Activated T-helper 1 cell treated with anti-CD3 and anti-CD28 coated beads, Interleukin-12 subunit alpha, Interleukin-12 subunit beta, Interleukin-2, Interleukin-4 antibody, amounts not matched to agents 30 ng/mL and 10 ng/mL and 1 ng/mL, durations not matched to agents 14 hours and 24 hours and 36 hours (primary cell): ENCODE data around the gene TACC3. TPM values are rescaled to one million over a fixed set of nuclear protein-coding genes. Genes with fewer than 3 reads are reported as not detected.

Experiments
- DNase-seq: peaks from one replicate; pipeline ENCODE4 v3.0.0; 2021; ENCODE audit warnings: low spot score
- H3K27ac Mint-ChIP-seq: one replicate; pipeline ENCODE4 v1.8.0; 2021; ENCODE audit warnings: mild to moderate bottlenecking, mixed read lengths
- H3K27me3 Mint-ChIP-seq: one replicate; pipeline ENCODE4 v1.8.0; 2022; ENCODE audit warnings: mild to moderate bottlenecking, moderate library complexity, mixed read lengths; ENCODE audit not compliant: insufficient read depth
- H3K36me3 Mint-ChIP-seq: one replicate; pipeline ENCODE4 v1.8.0; 2021; ENCODE audit warnings: low read depth, mixed read lengths
- H3K4me1 Mint-ChIP-seq: one replicate; pipeline ENCODE4 v1.8.0; 2021; ENCODE audit warnings: low read depth, mixed read lengths
- H3K4me3 Mint-ChIP-seq: one replicate; pipeline ENCODE4 v1.8.0; 2021; ENCODE audit warnings: mild to moderate bottlenecking, moderate library complexity, mixed read lengths
- H3K9me3 Mint-ChIP-seq: one replicate; pipeline ENCODE4 v1.8.0; 2021; ENCODE audit warnings: mixed read lengths
- intact Hi-C: fragments of 100-400 bp; cut with micrococcal nuclease; formaldehyde crosslinking; loops from one replicate; pipeline ENCODE4 v1.15.1; 2024
- total RNA-seq: library from RNA; stranded (reverse); gene quantifications from 2 replicates; pipeline ENCODE4 v1.2.3, GENCODE V29; 2022

Gene TACC3
- total RNA-seq, 1 donor from 2014 or later: 134 TPM

- no peak for DNase-seq
- H3K4me3 Mint-ChIP-seq: no peak overlapping the region
- intact Hi-C loops: no loop called here
- H3K4me1 Mint-ChIP-seq: no peaks in the 10 kb centered on the region
- H3K27ac Mint-ChIP-seq: no peak overlapping the region
- no peaks in the 10 kb centered on the region for H3K27me3 Mint-ChIP-seq
- H3K9me3 Mint-ChIP-seq: peaks cover 10% of the 10 kb centered on the region
- peaks cover 62% of the 10 kb centered on the region for H3K36me3 Mint-ChIP-seq
These were observed 13.9 kb downstream of the TACC3 start for GRCh38 chr4:1735215-1735614.

DNA sequence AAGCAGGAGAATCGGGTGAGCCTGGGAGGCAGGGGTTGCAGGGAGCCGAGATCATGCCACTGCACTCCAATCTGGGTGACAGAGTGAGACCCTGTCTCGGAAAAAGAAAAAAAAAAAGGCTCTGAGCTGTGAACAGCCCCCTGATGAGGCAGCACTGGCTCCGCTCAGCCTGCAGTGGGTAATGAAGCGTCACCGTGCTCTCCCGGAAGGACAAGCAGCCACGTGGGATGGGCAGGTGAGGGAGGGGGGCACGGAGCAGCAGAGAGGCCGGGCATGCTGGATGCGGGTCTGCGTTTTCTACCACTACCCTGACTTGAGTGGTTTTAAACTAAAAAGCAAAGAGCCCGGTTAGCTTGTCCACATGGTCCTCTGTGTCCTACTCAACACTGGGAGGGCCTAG lies 15.5 kb downstream of the TACC3 start:
- Mint-ChIP-seq H3K4me3 (no peak overlapping the region), H3K4me1 (no peaks in the 10 kb centered on the region), H3K9me3 (peaks cover 10% of the 10 kb centered on the region), H3K27me3 (no peaks in the 10 kb centered on the region), H3K36me3 (peaks cover 66% of the 10 kb centered on the region), H3K27ac (no peak overlapping the region)
- intact Hi-C loops: no loop called here
- DNase-seq: no peak

DNA sequence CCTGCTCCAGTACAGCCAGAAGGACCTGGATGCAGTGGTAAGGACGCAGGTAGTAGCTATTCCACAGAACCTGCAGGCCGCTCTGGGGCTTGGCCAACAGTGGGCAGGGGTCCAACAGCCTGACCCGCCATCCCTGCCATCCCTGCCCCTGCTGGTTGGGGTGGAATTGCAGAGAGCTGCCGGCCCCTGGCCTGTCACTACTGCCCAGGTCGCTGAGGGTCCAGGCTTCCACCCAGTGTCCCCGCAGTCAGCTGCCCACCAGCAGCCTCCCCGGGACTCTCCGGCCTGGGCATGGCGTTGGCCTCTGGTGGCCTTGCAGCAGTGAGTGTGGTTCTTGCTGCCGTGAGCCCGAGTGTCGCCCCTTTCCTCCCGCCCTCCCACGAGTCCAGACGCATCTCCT lies 16.3 kb downstream of the TACC3 start:
- no peak for DNase-seq
- peaks cover 70% of the 10 kb centered on the region for H3K36me3 Mint-ChIP-seq
- intact Hi-C loops: no loop called here
- H3K9me3 Mint-ChIP-seq: peaks cover 10% of the 10 kb centered on the region
- H3K4me3 Mint-ChIP-seq: no peak overlapping the region
- H3K4me1 Mint-ChIP-seq: no peaks in the 10 kb centered on the region
- no peak overlapping the region for H3K27ac Mint-ChIP-seq
- H3K27me3 Mint-ChIP-seq: no peaks in the 10 kb centered on the region

GRCh38 chr4:1738410-1738809 lies 17.1 kb downstream of the TACC3 start:
- peaks cover 64% of the 10 kb centered on the region for H3K36me3 Mint-ChIP-seq
- peaks cover 10% of the 10 kb centered on the region for H3K9me3 Mint-ChIP-seq
- no peaks in the 10 kb centered on the region for H3K4me1 Mint-ChIP-seq
- no peak for DNase-seq
- no peaks in the 10 kb centered on the region for H3K27me3 Mint-ChIP-seq
- intact Hi-C loops: no loop called here
- H3K4me3 Mint-ChIP-seq: no peak overlapping the region
- H3K27ac Mint-ChIP-seq: no peak overlapping the region

DNA sequence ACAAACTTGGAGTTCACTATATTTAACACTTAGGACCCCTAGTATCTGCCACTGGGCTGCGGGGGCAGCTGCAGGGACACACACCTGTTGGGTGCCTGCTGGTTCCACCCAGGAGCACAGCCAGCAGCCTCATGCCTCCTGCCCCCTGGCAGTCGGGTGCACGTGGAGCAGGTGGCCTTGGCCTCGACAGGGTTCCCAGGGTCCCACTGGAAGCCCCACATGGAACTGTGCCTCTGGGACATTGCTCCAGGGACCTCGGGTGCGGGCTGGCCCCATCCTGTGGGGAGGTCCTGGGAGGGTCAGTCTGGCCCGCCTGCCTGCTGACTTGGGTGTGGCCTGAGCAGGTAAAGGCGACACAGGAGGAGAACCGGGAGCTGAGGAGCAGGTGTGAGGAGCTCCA lies 18.0 kb downstream of the TACC3 start:
- H3K4me1 Mint-ChIP-seq: no peaks in the 10 kb centered on the region

DNA sequence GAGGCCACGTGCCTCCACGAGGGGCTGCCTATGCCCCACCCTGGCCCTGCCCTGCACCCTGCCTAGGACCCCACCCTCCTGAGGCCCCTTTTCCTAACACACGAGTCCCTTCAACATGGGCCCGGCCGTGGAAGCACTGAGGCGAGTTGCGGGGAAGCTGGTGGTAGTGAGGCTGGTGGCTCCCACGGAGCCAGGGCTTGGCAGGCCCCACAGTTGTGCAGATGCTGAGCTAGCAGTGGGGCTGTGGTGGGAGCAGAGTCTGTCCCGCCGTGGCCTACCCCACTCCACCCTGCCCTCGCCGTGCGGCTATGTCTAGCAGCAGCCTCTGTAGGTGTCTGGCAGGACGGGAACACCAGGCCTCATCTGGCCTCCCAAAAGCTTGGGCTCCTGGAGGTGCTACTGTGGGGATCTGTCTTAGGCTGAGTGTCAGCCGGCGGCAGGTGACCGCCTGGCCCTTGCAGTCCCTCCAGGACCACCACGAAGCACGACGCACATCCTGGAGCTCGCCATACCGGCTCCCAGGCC lies 18.8 kb downstream of the TACC3 start:
- peaks cover 66% of the 10 kb centered on the region for H3K36me3 Mint-ChIP-seq
- no peaks in the 10 kb centered on the region for H3K27me3 Mint-ChIP-seq
- peaks cover 10% of the 10 kb centered on the region for H3K9me3 Mint-ChIP-seq
- no peak overlapping the region for H3K27ac Mint-ChIP-seq
- intact Hi-C loops: no loop called here
- no peaks in the 10 kb centered on the region for H3K4me1 Mint-ChIP-seq
- no peak for DNase-seq
- H3K4me3 Mint-ChIP-seq: no peak overlapping the region

More for the DNA sequence above, 18.0 kb downstream of the TACC3 start:
- no peak for DNase-seq
- Mint-ChIP-seq H3K27me3 (no peaks in the 10 kb centered on the region), H3K4me3 (no peak overlapping the region), H3K9me3 (peaks cover 10% of the 10 kb centered on the region), H3K36me3 (peaks cover 65% of the 10 kb centered on the region), H3K27ac (no peak overlapping the region)
- intact Hi-C loops: no loop called here

- intact Hi-C loops: no loop called here
- Mint-ChIP-seq H3K27me3 (no peaks in the 10 kb centered on the region), H3K4me1 (no peaks in the 10 kb centered on the region), H3K4me3 (no peak overlapping the region), H3K9me3 (peaks cover 10% of the 10 kb centered on the region), H3K27ac (no peak overlapping the region), H3K36me3 (peaks cover 58% of the 10 kb centered on the region)
- DNase-seq: no peak
These were observed 19.9 kb downstream of the TACC3 start for GRCh38 chr4:1741208-1741607.

- Mint-ChIP-seq H3K9me3 (peaks cover 4% of the 10 kb centered on the region), H3K4me3 (no peak overlapping the region), H3K27me3 (no peaks in the 10 kb centered on the region), H3K27ac (no peak overlapping the region), H3K36me3 (peaks cover 37% of the 10 kb centered on the region), H3K4me1 (no peaks in the 10 kb centered on the region)
- intact Hi-C loops: no loop called here
- DNase-seq: no peak
These were observed 22.2 kb downstream of the TACC3 start for GRCh38 chr4:1743551-1743950.

DNA sequence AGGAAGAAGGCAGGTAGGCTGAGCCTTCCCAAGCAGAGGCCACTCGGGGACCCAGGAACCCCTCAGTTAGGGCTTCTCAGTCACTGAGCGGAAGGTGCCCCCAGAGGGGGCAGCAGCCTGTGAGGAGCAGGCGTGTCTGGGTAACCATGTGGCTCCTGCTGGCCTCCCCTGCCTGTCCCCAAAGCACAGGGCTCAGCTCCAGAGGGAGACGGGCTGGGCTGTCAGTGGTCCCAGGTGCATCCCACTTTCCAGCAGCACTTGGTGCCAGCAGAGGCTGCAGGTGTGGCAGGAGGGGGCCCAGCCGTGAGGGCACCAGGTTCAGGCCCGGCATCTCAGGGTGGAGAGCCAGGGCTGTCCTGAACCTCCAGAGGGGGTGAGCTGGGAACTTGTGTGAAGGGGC lies 22.7 kb downstream of the TACC3 start:
- Mint-ChIP-seq H3K9me3 (no peaks in the 10 kb centered on the region), H3K27ac (no peak overlapping the region), H3K36me3 (peaks cover 33% of the 10 kb centered on the region)

GRCh38 chr4:1744552-1744951 lies 23.2 kb downstream of the TACC3 start:
- Mint-ChIP-seq H3K27me3 (no peaks in the 10 kb centered on the region), H3K9me3 (no peaks in the 10 kb centered on the region), H3K27ac (no peak overlapping the region), H3K4me1 (no peaks in the 10 kb centered on the region), H3K4me3 (no peak overlapping the region), H3K36me3 (peaks cover 29% of the 10 kb centered on the region)
- intact Hi-C loops: no loop called here
- DNase-seq: no peak

More for the DNA sequence above, 22.7 kb downstream of the TACC3 start:
- intact Hi-C loops: no loop called here
- no peaks in the 10 kb centered on the region for H3K4me1 Mint-ChIP-seq
- no peak for DNase-seq
- H3K4me3 Mint-ChIP-seq: no peak overlapping the region
- H3K27me3 Mint-ChIP-seq: no peaks in the 10 kb centered on the region

GRCh38 chr4:1745165-1745564 lies 23.8 kb downstream of the TACC3 start:
- no peaks in the 10 kb centered on the region for H3K27me3 Mint-ChIP-seq
- H3K4me1 Mint-ChIP-seq: no peaks in the 10 kb centered on the region
- DNase-seq: no peak
- H3K4me3 Mint-ChIP-seq: no peak overlapping the region
- H3K27ac Mint-ChIP-seq: no peak overlapping the region
- H3K36me3 Mint-ChIP-seq: peaks cover 29% of the 10 kb centered on the region
- intact Hi-C loops: no loop called here
- H3K9me3 Mint-ChIP-seq: no peaks in the 10 kb centered on the region

GRCh38 chr4:1745697-1746096 lies 24.4 kb downstream of the TACC3 start:
- Mint-ChIP-seq H3K27me3 (no peaks in the 10 kb centered on the region), H3K4me3 (no peak overlapping the region), H3K36me3 (peaks cover 27% of the 10 kb centered on the region), H3K27ac (no peak overlapping the region), H3K9me3 (no peaks in the 10 kb centered on the region), H3K4me1 (no peaks in the 10 kb centered on the region)
- no peak for DNase-seq
- intact Hi-C loops: no loop called here

GRCh38 chr4:1746265-1746691 lies 25.0 kb downstream of the TACC3 start:
- peaks cover 24% of the 10 kb centered on the region for H3K36me3 Mint-ChIP-seq
- H3K4me3 Mint-ChIP-seq: no peak overlapping the region
- H3K4me1 Mint-ChIP-seq: no peaks in the 10 kb centered on the region
- H3K27me3 Mint-ChIP-seq: no peaks in the 10 kb centered on the region
- peak; percentile 65 for DNase-seq
- no peak overlapping the region for H3K27ac Mint-ChIP-seq
- intact Hi-C loops: no loop called here
- no peaks in the 10 kb centered on the region for H3K9me3 Mint-ChIP-seq

- Mint-ChIP-seq H3K9me3 (no peaks in the 10 kb centered on the region), H3K4me3 (no peak overlapping the region), H3K36me3 (peaks cover 17% of the 10 kb centered on the region), H3K4me1 (no peaks in the 10 kb centered on the region), H3K27me3 (no peaks in the 10 kb centered on the region), H3K27ac (no peak overlapping the region)
- intact Hi-C loops: no loop called here
- no peak for DNase-seq
These were observed 25.7 kb downstream of the TACC3 start for GRCh38 chr4:1746919-1747602.
